ENCODE data around the gene ZC2HC1B. TPM values are rescaled to one million over a fixed set of nuclear protein-coding genes. Genes with fewer than 3 reads are reported as not detected.

The ZC2HC1B gene
- total and polyA plus RNA-seq, 2 donors (not counting 1 experiment from before 2014, with no cell fraction given): not detected

- Histone ChIP-seq H3K27me3 (ENCODE audit: control insufficient read depth, insufficient read depth, low read length) (no peaks in the 10 kb centered on the region), H3K9ac (ENCODE audit: insufficient read depth, low read length) (no peak overlapping the region), H3K27ac (ENCODE audit: insufficient read depth, low read length) (no peak overlapping the region), H3K79me2 (ENCODE audit: control insufficient read depth, insufficient read depth, low read length) (no peaks in the 10 kb centered on the region), H3K4me1 (ENCODE audit: control insufficient read depth, extremely low read depth, insufficient read depth, low read length) (no peaks in the 10 kb centered on the region), H3K4me3 (replicated peaks in 1 of 4; ENCODE audit: control extremely low read depth in 1 of 4, insufficient read depth in 1 of 4, low read depth in 3 of 4, low read length in 4 of 4) (no peak overlapping the region), H3K4me2 (ENCODE audit: extremely low read depth, insufficient read depth, low read length) (no peak overlapping the region), H4K20me1 (ENCODE audit: control insufficient read depth, extremely low read depth, insufficient read depth, low read length) (no peaks in the 10 kb centered on the region), H2AFZ (ENCODE audit: low read length) (no peak overlapping the region), H3K36me3 (ENCODE audit: control insufficient read depth, insufficient read depth, low read length) (no peaks in the 10 kb centered on the region), H3K9me3 (ENCODE audit: control insufficient read depth, insufficient read depth, low read depth, low read length) (no peaks in the 10 kb centered on the region)
- DNase-seq (ENCODE audit: low read depth in 2 of 2): no peak
- TF ChIP-seq CTCF (conservative IDR thresholded peaks at IDR 0.05 in 1 of 2, IDR thresholded peaks at IDR 0.05 in 1 of 2; ENCODE audit: low read depth in 1 of 2, low read length in 2 of 2): no peak
- TF ChIP-seq EZH2 (IDR thresholded peaks at IDR 0.05; ENCODE audit: low read length, missing control alignments): no peak
Observed at GRCh38 chr6:143928853-143929252, 64.6 kb downstream of the ZC2HC1B start.

- Histone ChIP-seq H3K79me2 (ENCODE audit: control insufficient read depth, insufficient read depth, low read length) (no peaks in the 10 kb centered on the region), H3K27me3 (ENCODE audit: control insufficient read depth, insufficient read depth, low read length) (no peaks in the 10 kb centered on the region), H4K20me1 (ENCODE audit: control insufficient read depth, extremely low read depth, insufficient read depth, low read length) (no peaks in the 10 kb centered on the region), H3K4me1 (ENCODE audit: control insufficient read depth, extremely low read depth, insufficient read depth, low read length) (no peaks in the 10 kb centered on the region), H3K36me3 (ENCODE audit: control insufficient read depth, insufficient read depth, low read length) (no peaks in the 10 kb centered on the region), H3K4me2 (ENCODE audit: extremely low read depth, insufficient read depth, low read length) (no peak overlapping the region), H3K9me3 (ENCODE audit: control insufficient read depth, insufficient read depth, low read depth, low read length) (no peaks in the 10 kb centered on the region), H3K9ac (ENCODE audit: insufficient read depth, low read length) (no peak overlapping the region), H2AFZ (ENCODE audit: low read length) (no peak overlapping the region), H3K4me3 (replicated peaks in 1 of 4; ENCODE audit: control extremely low read depth in 1 of 4, insufficient read depth in 1 of 4, low read depth in 3 of 4, low read length in 4 of 4) (no peak overlapping the region), H3K27ac (ENCODE audit: insufficient read depth, low read length) (no peak overlapping the region)
- DNase-seq (ENCODE audit: low read depth in 2 of 2): no peak
- no peak for TF ChIP-seq EZH2 (IDR thresholded peaks at IDR 0.05; ENCODE audit: low read length, missing control alignments)
- no peak for TF ChIP-seq CTCF (conservative IDR thresholded peaks at IDR 0.05 in 1 of 2, IDR thresholded peaks at IDR 0.05 in 1 of 2; ENCODE audit: low read depth in 1 of 2, low read length in 2 of 2)
Observed at GRCh38 chr6:143929975-143930374, 65.7 kb downstream of the ZC2HC1B start.

- Histone ChIP-seq H3K4me1 (ENCODE audit: control insufficient read depth, extremely low read depth, insufficient read depth, low read length) (no peaks in the 10 kb centered on the region), H3K4me3 (replicated peaks in 1 of 4; ENCODE audit: control extremely low read depth in 1 of 4, insufficient read depth in 1 of 4, low read depth in 3 of 4, low read length in 4 of 4) (no peak overlapping the region), H3K79me2 (ENCODE audit: control insufficient read depth, insufficient read depth, low read length) (no peaks in the 10 kb centered on the region), H3K9me3 (ENCODE audit: control insufficient read depth, insufficient read depth, low read depth, low read length) (no peaks in the 10 kb centered on the region), H3K36me3 (ENCODE audit: control insufficient read depth, insufficient read depth, low read length) (no peaks in the 10 kb centered on the region), H3K9ac (ENCODE audit: insufficient read depth, low read length) (no peak overlapping the region), H3K27me3 (ENCODE audit: control insufficient read depth, insufficient read depth, low read length) (peaks cover 2% of the 10 kb centered on the region), H3K27ac (ENCODE audit: insufficient read depth, low read length) (no peak overlapping the region), H4K20me1 (ENCODE audit: control insufficient read depth, extremely low read depth, insufficient read depth, low read length) (no peaks in the 10 kb centered on the region), H2AFZ (ENCODE audit: low read length) (no peak overlapping the region), H3K4me2 (ENCODE audit: extremely low read depth, insufficient read depth, low read length) (no peak overlapping the region)
- DNase-seq (ENCODE audit: low read depth in 2 of 2): no peak
- TF ChIP-seq EZH2 (IDR thresholded peaks at IDR 0.05; ENCODE audit: low read length, missing control alignments) (no peak), CTCF (conservative IDR thresholded peaks at IDR 0.05 in 1 of 2, IDR thresholded peaks at IDR 0.05 in 1 of 2; ENCODE audit: low read depth in 1 of 2, low read length in 2 of 2) (no peak)
Observed at GRCh38 chr6:143934331-143934730, 70.1 kb downstream of the ZC2HC1B start.
